K562 (cell line): Measurements from ENCODE around the gene SH3TC1. TPM values are rescaled to one million over a fixed set of nuclear protein-coding genes. Genes with fewer than 3 reads are reported as not detected.

ENCODE experiments used
- ARHGAP35 ChIP-seq: fragments of 450-650 bp; IDR thresholded peaks from 2 replicates; pipeline ENCODE4 v1.6.1; 2018; ENCODE audit not compliant: partially characterized antibody
- ATF1 ChIP-seq, 2 experiments: fragments of 450-650 bp in 1 of 2; IDR thresholded peaks; 2 replicates each; pipeline ENCODE4 v1.6.1; 2016; ENCODE audit warnings: missing compliant biosample characterization in 1 of 2, missing genetic modification characterization in 1 of 2
- CHD1 ChIP-seq: fragments of 200-600 bp; sonication (generic); IDR thresholded peaks from one replicate; pipeline ENCODE4 v1.6.1; 2012; ENCODE audit warnings: mild to moderate bottlenecking, moderate library complexity, low read length, inconsistent platforms
- ELF4 ChIP-seq: fragments of 450-650 bp; formaldehyde crosslinking; IDR thresholded peaks from 2 replicates; pipeline ENCODE4 v1.4.0; 2022; ENCODE audit warnings: missing genetic modification characterization
- FOSL1 ChIP-seq: fragments of 200-800 bp; sonication (Bioruptor generic); conservative IDR thresholded peaks from 2 replicates; pipeline ENCODE4 v1.6.1; 2016; ENCODE audit warnings: missing genetic modification characterization, missing compliant biosample characterization
- FUS ChIP-seq: fragments of 200-400 bp; formaldehyde crosslinking; optimal IDR thresholded peaks from 2 replicates; pipeline ENCODE3; 2017; ENCODE audit warnings: low read depth, low read length
- IFI16 ChIP-seq: fragments of 250-450 bp; sonication (Bioruptor Pico); IDR thresholded peaks from 2 replicates; pipeline ENCODE4 v2.1.2; 2022; ENCODE audit warnings: mild to moderate bottlenecking, inconsistent platforms
- XRCC4 ChIP-seq: IDR thresholded peaks from one replicate; pipeline ENCODE4 v1.6.1; 2011; ENCODE audit not compliant: insufficient read depth, insufficient read length; ENCODE audit errors: extremely low read depth
- ZNF239 ChIP-seq: fragments of 250-450 bp; sonication (Bioruptor Pico); IDR thresholded peaks from 2 replicates; pipeline ENCODE4 v1.4.0; 2020; ENCODE audit warnings: mild to moderate bottlenecking
- ZNF589 ChIP-seq: fragments of 200-800 bp; sonication (Bioruptor generic); IDR thresholded peaks from 2 replicates; pipeline ENCODE4 v1.6.1; 2016; ENCODE audit warnings: low read depth, missing genetic modification characterization, missing compliant biosample characterization
- polyA plus RNA-seq, 8 experiments: library from polyadenylated mRNA; depleted of rRNA in 4 of 8; stranded (reverse) in 5 of 8; unstranded in 3 of 8; fragments of >200 nt; fragmentation: Nextera tagmentation in 2 of 8; fragmentation: Illumina TruSeq in 1 of 8; extraction: Ambion mirVana in 2 of 8; extraction: Trizol in 1 of 8; gene quantifications; 2 replicates each; pipeline versions ENCODE4 v1.2.1 to v1.2.3, GENCODE V29; 2011 to 2014; ENCODE audit warnings: inconsistent platforms in 1 of 8, missing spikeins in 1 of 8
- total RNA-seq, 7 experiments: library from RNA; depleted of rRNA in 6 of 7; stranded (reverse); fragments of >200 nt in 6 of 7; fragmentation: Illumina TruSeq in 2 of 7; extraction: Trizol in 2 of 7; gene quantifications; 2 replicates each; pipeline versions ENCODE4 v1.2.1 to v1.2.3, GENCODE V29; 2011 to 2021; ENCODE audit warnings: low replicate concordance in 1 of 7
- TF ChIP-seq, protein P1 (sequence below): fragments of 250-450 bp; sonication (Bioruptor Pico); IDR thresholded peaks from 2 replicates; pipeline ENCODE4 v1.4.0; 2020; ENCODE audit warnings: mild to moderate bottlenecking, moderate library complexity, borderline replicate concordance
- TF ChIP-seq, protein P2 (sequence below): fragments of 250-450 bp; sonication (Bioruptor Pico); IDR thresholded peaks from 2 replicates; pipeline ENCODE4 v1.4.0; 2020
- TF ChIP-seq, protein P3 (sequence below): sonication (generic); formaldehyde crosslinking; IDR thresholded peaks from 2 replicates; pipeline ENCODE4 v1.8.1; 2023; ENCODE audit warnings: mild to moderate bottlenecking, missing genetic modification reagents
- TF ChIP-seq, protein P4 (sequence below), 2 experiments: fragments of 450-650 bp; IDR thresholded peaks; 2 replicates each; pipeline ENCODE4 v1.6.1; 2016

The SH3TC1 gene
- total and polyA plus RNA-seq, 9 of the 15 experiments (the other 6 are each of a cell fraction or from before 2014, with no cell fraction given) = 0.04 to 2.1 (median 0.48) TPM; not detected in 1

DNA sequence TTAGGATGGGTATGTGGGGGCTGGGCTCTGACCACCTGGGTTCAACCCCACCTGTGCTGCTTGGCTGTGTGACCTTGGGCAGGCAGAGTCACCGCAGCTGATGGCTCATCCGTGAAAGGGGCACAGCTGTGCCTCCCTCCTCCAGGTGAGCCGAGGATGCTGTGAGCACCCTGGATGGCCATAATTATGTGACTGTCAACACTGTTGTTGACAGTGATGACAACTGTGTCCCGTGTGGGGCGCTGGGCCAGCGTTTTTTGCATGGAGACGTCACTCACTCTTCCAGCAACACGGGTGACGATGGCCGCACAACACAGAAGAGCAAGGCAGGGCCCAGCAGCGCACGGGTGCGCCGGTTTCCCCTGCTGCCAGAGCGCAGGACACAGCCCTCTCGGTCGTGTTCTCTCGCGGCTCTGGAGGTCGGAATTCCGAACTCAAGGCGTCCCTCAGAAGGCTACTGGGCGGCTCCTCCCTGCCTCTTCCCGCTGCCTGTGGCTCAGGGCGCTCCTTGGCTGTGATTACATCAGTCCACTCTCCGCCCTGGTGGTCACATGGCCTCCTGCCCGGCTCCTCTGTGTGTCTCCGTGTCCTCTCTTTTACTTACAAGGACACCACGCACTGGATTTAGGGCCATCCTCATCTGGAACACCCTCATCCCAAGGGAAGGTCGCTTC is 1.3 kb downstream of the SH3TC1 start (continued):
- TF ChIP-seq, protein P1, sequence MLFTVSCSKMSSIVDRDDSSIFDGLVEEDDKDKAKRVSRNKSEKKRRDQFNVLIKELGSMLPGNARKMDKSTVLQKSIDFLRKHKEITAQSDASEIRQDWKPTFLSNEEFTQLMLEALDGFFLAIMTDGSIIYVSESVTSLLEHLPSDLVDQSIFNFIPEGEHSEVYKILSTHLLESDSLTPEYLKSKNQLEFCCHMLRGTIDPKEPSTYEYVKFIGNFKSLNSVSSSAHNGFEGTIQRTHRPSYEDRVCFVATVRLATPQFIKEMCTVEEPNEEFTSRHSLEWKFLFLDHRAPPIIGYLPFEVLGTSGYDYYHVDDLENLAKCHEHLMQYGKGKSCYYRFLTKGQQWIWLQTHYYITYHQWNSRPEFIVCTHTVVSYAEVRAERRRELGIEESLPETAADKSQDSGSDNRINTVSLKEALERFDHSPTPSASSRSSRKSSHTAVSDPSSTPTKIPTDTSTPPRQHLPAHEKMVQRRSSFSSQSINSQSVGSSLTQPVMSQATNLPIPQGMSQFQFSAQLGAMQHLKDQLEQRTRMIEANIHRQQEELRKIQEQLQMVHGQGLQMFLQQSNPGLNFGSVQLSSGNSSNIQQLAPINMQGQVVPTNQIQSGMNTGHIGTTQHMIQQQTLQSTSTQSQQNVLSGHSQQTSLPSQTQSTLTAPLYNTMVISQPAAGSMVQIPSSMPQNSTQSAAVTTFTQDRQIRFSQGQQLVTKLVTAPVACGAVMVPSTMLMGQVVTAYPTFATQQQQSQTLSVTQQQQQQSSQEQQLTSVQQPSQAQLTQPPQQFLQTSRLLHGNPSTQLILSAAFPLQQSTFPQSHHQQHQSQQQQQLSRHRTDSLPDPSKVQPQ = no peak
- TF ChIP-seq, protein P2, sequence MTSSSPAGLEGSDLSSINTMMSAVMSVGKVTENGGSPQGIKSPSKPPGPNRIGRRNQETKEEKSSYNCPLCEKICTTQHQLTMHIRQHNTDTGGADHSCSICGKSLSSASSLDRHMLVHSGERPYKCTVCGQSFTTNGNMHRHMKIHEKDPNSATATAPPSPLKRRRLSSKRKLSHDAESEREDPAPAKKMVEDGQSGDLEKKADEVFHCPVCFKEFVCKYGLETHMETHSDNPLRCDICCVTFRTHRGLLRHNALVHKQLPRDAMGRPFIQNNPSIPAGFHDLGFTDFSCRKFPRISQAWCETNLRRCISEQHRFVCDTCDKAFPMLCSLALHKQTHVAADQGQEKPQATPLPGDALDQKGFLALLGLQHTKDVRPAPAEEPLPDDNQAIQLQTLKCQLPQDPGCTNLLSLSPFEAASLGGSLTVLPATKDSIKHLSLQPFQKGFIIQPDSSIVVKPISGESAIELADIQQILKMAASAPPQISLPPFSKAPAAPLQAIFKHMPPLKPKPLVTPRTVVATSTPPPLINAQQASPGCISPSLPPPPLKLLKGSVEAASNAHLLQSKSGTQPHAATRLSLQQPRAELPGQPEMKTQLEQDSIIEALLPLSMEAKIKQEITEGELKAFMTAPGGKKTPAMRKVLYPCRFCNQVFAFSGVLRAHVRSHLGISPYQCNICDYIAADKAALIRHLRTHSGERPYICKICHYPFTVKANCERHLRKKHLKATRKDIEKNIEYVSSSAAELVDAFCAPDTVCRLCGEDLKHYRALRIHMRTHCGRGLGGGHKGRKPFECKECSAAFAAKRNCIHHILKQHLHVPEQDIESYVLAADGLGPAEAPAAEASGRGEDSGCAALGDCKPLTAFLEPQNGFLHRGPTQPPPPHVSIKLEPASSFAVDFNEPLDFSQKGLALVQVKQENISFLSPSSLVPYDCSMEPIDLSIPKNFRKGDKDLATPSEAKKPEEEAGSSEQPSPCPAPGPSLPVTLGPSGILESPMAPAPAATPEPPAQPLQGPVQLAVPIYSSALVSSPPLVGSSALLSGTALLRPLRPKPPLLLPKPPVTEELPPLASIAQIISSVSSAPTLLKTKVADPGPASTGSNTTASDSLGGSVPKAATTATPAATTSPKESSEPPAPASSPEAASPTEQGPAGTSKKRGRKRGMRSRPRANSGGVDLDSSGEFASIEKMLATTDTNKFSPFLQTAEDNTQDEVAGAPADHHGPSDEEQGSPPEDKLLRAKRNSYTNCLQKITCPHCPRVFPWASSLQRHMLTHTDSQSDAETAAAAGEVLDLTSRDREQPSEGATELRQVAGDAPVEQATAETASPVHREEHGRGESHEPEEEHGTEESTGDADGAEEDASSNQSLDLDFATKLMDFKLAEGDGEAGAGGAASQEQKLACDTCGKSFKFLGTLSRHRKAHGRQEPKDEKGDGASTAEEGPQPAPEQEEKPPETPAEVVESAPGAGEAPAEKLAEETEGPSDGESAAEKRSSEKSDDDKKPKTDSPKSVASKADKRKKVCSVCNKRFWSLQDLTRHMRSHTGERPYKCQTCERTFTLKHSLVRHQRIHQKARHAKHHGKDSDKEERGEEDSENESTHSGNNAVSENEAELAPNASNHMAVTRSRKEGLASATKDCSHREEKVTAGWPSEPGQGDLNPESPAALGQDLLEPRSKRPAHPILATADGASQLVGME (CRISPR knock-in tag) = peak; percentile 68; the same call in 1 of the 2 replicates
- TF ChIP-seq ELF4 (CRISPR knock-in tag) = no peak
- TF ChIP-seq FUS = no peak
- TF ChIP-seq ZNF589 = peak; percentile 83; the same call in 1 of the 2 replicates
- TF ChIP-seq XRCC4 = no peak
- peak; percentile 43; the same call in 1 of the 2 replicates for TF ChIP-seq ZNF239 (CRISPR knock-in tag)
- TF ChIP-seq, protein P3, sequence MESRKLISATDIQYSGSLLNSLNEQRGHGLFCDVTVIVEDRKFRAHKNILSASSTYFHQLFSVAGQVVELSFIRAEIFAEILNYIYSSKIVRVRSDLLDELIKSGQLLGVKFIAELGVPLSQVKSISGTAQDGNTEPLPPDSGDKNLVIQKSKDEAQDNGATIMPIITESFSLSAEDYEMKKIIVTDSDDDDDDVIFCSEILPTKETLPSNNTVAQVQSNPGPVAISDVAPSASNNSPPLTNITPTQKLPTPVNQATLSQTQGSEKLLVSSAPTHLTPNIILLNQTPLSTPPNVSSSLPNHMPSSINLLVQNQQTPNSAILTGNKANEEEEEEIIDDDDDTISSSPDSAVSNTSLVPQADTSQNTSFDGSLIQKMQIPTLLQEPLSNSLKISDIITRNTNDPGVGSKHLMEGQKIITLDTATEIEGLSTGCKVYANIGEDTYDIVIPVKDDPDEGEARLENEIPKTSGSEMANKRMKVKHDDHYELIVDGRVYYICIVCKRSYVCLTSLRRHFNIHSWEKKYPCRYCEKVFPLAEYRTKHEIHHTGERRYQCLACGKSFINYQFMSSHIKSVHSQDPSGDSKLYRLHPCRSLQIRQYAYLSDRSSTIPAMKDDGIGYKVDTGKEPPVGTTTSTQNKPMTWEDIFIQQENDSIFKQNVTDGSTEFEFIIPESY = no peak; the same call in 1 of the 2 replicates
- no peak for TF ChIP-seq CHD1
- TF ChIP-seq ATF1 (CRISPR knock-in tag; IDR thresholded peaks at IDR 0.05) = no peak
- TF ChIP-seq ATF1 (tag; IDR thresholded peaks at IDR 0.05) = peak; percentile 67
- TF ChIP-seq FOSL1 (tag) = peak; percentile 33; the same call in 1 of the 2 replicates
- no peak for TF ChIP-seq IFI16
- no peak for TF ChIP-seq ARHGAP35
- TF ChIP-seq, protein P4, sequence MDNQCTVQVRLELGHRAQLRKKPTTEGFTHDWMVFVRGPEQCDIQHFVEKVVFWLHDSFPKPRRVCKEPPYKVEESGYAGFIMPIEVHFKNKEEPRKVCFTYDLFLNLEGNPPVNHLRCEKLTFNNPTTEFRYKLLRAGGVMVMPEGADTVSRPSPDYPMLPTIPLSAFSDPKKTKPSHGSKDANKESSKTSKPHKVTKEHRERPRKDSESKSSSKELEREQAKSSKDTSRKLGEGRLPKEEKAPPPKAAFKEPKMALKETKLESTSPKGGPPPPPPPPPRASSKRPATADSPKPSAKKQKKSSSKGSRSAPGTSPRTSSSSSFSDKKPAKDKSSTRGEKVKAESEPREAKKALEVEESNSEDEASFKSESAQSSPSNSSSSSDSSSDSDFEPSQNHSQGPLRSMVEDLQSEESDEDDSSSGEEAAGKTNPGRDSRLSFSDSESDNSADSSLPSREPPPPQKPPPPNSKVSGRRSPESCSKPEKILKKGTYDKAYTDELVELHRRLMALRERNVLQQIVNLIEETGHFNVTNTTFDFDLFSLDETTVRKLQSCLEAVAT (IDR thresholded peaks at IDR 0.05) = no peak
